PC-9 (cell line): Measurements from ENCODE around the gene FAM120B.

Source experiments
- EZH2 ChIP-seq: fragments of 200-600 bp; sonication (generic); IDR thresholded peaks from 2 replicates; pipeline ENCODE4 v1.8.0; 2017; ENCODE audit warnings: antibody characterized with exemption, low read depth
- TF ChIP-seq, protein P1 (sequence below): fragments of 200-600 bp; sonication (generic); conservative IDR thresholded peaks from 2 replicates; pipeline ENCODE4 v1.6.1; 2017; ENCODE audit warnings: mixed run types, antibody characterized with exemption, mild to moderate bottlenecking, moderate library complexity

DNA sequence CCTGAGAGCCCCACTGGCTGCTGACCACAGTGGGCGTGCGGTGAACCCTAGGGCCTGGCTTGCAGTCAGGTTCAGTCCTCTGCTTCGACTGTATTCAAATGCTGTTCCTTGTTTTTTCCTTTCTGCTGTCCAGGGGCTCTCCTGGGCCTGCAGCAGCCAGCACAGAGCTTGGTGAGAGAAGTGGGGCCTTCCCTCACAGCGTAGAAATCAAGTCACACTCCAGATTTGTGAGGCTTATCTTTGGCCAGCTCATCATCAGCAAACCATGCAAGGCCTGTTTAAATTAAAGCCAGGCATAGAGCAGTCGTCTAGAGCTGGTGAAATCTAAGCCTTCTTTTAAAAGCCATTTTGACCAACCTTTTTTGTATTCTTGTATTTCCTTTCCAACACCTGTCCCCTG is 8.4 kb downstream of the FAM120B start:
- TF ChIP-seq, protein P1, sequence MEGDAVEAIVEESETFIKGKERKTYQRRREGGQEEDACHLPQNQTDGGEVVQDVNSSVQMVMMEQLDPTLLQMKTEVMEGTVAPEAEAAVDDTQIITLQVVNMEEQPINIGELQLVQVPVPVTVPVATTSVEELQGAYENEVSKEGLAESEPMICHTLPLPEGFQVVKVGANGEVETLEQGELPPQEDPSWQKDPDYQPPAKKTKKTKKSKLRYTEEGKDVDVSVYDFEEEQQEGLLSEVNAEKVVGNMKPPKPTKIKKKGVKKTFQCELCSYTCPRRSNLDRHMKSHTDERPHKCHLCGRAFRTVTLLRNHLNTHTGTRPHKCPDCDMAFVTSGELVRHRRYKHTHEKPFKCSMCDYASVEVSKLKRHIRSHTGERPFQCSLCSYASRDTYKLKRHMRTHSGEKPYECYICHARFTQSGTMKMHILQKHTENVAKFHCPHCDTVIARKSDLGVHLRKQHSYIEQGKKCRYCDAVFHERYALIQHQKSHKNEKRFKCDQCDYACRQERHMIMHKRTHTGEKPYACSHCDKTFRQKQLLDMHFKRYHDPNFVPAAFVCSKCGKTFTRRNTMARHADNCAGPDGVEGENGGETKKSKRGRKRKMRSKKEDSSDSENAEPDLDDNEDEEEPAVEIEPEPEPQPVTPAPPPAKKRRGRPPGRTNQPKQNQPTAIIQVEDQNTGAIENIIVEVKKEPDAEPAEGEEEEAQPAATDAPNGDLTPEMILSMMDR = no peak
- no peak for TF ChIP-seq EZH2
